Cerebellar cortex (tissue), 1 donor: ENCODE data around the gene POLR1C.
"Not testable (repeated sequence)": the region's sequence is repeated elsewhere in the genome, so short reads cannot be mapped to it uniquely, and the experiment has no call there.

Experiments used
- DNase-seq: peaks from one replicate; pipeline ENCODE4 v3.0.0-alpha.2; 2015; ENCODE audit warnings: low spot score

Gene POLR1C, protein sequence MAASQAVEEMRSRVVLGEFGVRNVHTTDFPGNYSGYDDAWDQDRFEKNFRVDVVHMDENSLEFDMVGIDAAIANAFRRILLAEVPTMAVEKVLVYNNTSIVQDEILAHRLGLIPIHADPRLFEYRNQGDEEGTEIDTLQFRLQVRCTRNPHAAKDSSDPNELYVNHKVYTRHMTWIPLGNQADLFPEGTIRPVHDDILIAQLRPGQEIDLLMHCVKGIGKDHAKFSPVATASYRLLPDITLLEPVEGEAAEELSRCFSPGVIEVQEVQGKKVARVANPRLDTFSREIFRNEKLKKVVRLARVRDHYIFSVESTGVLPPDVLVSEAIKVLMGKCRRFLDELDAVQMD

DNA sequence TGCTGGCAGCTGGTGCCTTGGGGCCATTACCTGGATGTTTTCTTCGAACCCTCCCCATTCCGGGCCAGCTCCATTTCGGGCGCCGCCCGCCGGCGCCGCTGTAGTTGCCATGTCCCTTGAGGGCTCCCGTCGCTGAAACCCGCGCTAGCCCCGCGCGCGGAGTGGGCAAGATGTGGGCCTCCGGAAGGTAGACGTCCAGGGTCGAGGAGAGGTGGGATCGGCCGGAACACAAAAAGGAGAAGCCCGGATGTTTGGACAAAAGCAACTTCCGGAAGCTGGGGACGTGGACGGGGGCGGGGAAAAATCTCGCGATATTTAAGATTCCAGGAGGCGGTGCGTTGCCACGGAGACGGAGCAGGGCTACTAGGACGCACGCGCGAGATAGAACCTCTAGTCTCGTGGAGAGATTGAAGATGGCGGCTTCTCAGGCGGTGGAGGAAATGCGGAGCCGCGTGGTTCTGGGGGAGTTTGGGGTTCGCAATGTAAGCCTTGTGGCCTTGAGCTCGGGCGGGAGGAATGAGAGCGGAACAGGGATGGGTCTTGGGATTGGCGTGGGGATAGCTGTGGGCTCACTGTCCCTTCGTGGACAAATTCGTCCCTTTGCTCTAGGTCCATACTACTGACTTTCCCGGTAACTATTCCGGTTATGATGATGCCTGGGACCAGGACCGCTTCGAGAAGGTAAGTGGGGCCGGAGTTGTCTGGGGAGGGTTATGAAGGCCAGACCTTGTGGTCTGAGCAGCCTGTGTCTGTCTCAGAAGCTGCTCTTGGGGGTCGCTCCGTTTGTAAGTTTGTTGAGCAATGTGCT, at the start of gene POLR1C, which contains the start of gene YIPF3:
TSS of gene POLR1C (plus strand) at position 393 of the 808 bp plus-strand sequence. CDS start at position 414, 21 bp downstream.
TSS of gene YIPF3 (minus strand) at position 230 of the 808 bp plus-strand sequence. CDS start at position 111, 119 bp downstream.
- peak; percentile 99 for DNase-seq

DNA sequence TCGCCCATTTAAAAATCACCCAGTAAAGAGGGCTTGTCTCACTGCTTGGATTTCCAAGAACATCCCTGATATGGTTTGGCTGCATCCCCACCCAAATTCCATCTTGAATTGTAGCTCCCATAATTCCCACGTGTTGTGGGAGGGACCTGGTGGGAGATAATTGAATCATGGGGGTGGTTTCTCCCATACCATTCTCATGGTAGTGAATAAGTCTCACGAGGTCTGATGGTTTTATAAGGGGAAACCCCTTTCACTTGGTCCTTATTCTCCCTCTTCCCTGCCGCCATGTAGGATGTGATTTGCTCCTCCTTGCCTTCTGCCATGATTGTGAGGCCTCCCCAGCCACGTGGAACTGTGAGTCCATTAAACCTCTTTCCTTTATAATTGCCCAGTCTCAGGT, 49.6 kb upstream of the POLR1C start:
- DNase-seq, result not testable (repeated sequence)

DNA sequence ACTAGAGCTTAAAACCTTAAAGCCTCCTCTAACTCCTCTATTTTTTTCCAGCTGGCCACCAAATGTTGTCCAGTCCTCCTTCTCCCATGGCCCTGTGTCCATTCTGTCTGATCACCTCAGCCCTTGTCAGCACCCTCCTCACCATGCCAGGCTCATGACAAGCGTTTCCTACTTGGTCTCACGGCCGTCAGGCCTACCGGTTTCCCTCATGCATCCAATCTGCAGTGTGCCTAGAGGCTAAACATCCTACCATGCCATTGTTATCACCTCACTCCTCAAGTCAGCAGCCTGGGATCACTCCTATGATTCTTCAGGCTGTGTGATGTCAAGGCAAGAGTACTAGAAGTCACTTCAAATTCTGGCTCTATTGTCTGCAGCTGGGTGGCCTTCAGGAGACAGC, 49.1 kb upstream of the POLR1C start:
- DNase-seq, result no peak

DNA sequence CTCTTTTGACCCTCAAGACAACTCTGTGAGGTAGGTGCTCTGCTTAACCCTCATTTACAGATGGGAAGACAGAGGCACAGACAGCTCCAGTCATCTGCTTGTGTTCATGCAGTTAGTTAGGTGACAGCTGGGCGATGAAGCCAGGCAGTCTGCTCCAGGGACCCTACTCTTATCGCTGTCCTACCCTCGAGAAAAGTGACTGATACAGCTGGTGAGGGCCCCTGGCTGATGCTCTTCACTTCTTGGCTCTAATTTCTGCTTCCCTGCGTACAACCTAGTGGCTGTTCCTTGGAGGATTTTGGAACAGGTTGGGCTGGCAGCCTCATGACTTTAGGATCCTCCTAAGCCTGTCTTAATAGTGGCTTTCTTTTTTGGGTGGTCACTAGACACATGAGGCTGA, 48.6 kb upstream of the POLR1C start:
- no peak for DNase-seq

DNA sequence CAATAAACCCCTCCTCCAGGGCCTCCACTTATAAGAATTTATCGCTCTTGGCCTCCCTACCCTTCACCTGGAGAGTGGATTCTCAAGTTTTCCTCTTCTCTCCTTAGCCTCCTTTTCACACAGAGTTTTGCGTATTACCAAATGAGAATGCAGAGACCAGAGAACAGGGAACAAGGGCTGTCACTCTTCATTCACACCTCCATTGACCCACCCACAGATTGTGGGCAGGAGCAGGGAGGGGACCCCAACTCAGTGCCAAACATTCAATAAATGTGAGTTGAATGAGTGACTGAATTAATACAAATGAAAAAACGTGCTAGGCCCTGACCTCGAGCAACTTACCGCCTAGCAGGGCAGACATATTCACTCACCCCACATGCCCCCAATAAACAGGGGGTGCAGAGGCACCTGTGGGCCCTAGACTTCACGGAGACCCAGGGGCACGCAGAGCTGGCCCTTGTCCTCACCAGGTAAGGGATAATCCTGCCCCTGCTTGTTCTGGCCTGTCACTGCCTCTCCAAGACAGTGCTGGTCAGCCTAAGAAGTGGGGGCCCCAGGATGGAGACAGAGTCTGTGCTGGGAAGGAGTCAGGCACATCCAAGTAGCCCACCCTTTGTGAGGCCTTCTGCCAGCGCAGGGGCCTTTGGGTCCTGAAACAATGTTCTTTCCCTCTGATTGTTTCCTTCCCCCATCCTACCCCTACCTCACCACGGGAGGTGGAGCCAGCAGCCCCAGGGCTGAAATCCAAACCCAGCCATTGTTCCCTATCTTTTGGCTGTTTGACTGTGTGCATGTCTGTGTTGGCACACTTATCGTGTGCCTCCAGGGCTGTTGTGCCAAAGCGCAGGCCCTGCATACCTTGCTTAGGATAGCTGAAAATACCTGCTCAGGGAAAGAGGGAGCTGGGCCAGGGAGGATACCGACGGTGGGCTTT, 47.9 kb upstream of the POLR1C start:
- DNase-seq, result no peak

DNA sequence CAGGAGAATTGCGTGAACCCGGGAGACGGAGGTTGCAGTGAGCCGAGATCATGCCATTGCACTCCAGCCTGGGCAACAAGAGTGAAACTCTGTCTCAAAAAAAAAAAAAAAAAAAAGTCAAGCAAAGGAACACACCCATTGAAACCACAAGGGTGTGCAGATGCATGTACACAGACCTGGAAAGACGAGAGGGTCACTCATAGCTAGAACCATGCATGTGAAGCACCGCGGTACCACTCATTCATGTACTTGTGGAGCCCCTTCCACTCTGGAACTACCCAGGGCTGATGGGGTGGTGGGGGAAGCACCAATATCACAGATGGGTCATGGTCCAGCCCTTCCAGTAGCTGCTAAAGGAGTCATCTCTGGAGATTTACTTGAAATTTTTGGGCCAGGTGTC, 46.9 kb upstream of the POLR1C start:
- no peak for DNase-seq

DNA sequence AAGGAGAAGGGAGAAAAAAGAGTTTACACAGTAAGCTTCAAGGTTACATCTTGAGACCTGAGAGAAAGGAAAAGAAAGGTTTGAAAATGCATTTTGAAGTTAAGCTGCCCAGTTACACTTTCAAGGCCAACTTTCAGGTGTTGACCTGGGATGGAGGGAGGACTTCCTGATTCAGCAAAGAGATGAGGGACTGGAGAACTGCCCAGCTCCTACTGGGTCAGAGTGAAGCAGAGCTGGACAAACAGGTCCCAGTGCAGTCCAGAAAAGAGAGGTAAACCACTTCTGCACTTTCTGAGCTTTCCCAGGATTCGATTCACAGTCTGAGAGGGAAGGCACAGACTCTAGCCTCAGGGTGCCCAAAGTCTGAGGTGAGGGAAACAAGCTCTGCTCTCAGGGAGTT, 45.5 kb upstream of the POLR1C start:
- DNase-seq, result no peak

DNA sequence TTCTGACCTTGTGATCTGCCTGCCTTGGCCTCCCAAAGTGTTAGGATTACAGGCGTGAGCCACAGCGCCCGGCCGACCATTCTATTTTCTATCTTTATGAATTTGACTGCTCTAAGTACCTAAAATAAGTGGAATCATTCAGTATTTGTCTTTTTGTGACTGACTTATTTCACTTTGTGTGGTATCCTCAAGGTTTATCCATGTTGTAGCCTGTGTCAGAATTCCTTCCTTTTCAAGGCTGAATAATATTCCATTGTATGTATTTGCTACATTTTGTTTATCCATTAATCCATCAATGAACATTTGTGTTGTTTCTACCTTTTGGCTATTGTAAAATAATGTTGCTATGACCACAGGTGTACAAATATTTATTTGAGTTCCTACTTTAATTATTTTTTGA, 44.4 kb upstream of the POLR1C start:
- no peak for DNase-seq

DNA sequence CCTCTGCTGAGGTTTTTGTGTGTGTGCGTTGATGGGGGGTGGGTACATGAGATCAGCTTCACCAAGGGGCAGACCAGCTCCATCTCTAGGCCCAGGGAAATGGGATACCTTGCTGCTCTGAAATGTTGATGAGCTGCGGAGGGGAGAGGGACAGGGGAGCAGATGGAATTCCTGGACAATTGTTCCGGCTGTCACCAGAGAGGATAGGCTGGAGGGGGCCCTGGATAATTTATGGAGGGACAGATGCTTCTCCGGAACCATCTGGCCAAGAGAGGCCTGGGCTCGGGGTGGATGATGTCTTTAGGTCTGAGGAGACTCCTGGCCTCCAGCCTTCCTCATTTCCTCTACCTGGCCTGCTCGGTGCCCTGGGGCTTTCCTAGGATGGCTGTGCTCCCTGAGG, 41.4 kb upstream of the POLR1C start:
- DNase-seq, result no peak

DNA sequence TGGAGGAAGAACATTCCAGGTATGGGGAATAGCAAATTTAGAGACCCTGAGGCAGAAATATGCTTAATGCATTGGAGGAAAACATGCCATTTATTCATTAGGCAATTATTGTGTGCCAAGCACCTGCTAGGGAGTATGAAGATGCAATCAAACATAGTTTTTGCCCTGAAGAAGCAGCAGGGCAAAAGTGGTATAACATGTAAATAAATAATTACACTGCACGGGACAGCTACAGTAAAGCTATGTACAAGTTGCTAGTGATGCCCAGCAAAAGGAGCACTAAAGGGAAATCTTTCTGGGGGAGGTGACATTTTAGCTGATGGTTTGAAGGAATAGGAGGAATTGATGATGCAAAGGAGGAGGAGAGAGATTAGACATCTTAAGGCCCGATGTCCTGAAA, 40.1 kb upstream of the POLR1C start:
- no peak for DNase-seq

DNA sequence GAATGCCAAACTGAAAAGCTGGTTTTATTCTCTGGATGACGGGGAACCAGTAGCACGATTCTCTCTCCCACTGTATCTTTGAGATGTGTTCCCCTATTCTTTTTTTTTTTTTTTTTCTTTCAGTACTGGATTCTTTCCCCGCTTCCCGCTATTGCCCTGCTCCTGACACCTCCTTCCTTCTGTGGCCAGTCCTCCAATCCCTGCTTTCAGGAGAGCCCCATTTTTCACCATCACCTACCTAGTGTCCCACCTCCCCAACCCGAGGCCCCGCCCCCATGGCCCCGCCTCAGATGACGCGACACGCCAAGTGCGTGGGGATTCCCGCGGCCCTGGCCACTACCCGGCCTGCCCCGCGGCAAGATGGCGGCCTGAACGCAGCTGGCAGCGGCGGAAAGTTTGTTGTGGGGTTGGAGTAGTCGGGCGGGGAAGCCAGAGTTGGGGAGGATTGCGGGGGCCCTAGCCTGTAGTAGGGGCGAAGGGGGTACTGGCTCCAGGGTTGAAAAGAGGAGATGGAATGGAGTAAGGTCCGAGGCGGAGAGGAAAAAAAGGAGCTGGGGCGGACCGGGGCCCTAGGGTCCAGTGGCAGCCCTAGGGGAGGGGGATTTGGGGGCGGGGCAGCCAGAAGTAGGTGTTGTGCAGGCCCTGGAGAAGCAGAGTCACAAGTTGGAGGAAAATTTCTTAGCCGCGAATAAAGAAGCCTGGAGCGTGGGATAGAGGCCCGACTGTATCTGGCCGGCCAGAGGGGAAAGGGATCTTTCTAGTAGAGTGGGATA, 39.5 kb upstream of the POLR1C start, which contains the start of gene TJAP1:
TSS of gene TJAP1 (plus strand) at position 336 of the 773 bp plus-strand sequence. CDS start 21,432 bp downstream, outside the sequence.
- peak; percentile 96 for DNase-seq

DNA sequence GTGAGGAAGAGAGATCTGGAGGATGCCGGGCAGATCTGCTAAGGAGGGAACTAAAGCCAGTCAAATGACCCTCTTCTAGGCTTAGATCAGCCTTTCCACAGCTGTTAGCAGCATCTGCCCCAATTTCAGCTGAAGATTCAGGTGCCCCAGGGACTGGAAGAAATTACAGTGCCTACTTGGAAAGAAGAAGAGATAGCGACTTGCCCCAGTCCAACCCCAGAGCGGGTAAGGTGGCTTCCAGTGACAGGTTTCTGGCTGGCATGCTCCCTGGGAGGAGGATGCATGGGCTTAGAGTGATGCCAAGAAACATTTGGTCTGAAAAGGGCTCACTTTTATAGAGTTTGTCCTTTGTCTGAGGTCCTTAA, 38.9 kb upstream of the POLR1C start:
- DNase-seq, result no peak

DNA sequence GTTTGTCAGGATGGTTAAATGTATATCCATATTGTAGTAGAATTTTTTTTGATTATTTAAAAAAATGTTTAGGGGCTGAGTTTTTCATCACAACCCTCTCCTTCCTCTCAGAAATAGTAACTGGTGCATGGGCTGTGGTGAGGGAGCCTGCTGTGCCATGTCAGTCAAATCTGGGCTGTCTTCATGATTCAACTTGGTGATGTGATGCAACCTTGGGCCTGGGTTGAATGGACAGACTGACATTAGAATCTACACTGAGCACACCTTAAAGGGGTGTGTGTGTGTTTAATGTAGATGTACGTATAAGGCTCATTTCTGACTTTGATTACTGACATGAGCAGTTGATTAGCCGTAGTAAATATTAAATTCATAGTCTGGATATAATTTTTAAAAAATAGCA, 35.8 kb upstream of the POLR1C start:
- DNase-seq, result no peak

DNA sequence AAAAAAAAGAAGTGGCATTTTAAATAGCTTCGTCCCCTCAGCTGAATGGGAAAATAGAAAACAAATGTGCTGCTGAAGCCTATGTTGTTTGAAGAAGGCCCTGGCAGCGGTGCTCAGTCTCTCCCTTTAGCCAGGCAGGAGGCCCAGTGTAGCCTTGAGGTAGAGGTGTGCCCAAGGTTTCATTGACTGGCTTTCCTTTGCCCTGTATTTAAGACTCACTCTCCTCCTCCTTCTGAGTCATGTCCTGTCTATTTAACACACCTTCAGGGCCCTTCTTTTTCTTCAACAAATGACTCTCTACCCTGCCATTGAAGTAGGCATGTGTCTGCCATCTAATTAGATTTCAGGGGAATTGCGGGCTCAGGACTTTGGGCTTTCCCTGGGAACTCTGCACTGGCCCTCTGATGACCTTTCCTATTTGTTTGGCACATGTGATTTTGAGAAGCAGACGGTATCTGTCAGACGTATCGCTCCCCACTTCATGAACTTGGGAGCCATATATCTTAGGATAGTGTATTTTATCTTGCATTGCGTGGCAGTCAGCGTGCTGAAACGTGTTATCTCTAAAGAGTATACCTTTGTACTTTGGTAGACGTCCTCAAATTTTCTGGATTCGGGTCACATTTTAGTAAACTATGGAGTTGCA, 35.2 kb upstream of the POLR1C start:
- no peak for DNase-seq

DNA sequence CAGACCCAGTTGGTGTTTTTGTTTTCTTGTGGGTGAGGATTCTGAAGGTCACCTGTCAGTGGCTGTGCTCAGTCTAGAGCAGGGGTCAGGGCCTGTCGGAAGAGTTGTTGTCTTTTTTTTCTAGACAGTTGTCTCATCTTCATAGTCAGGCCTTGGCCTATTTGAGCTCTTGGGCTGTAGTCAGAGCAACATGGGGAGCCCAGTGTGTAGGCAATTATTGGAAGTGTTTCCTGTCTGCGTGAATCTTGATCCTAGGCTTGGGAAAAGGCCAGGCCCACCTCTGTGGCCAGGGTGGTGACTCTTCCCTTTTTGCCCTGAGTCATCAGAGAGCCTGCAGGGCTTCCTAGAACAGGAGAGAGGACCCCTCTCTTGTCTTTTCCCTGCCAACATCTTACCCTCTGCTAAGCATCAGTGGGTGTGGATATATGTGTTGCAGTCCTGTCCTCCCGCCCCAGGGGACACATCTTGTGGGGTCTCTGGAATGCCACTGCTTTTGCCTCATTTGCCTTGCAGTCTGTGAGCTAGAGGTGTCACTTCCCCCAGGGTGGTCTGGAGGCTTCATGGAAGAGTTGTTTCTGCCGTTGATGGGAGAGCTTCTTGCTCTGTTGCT, 28.1 kb upstream of the POLR1C start:
- no peak for DNase-seq

DNA sequence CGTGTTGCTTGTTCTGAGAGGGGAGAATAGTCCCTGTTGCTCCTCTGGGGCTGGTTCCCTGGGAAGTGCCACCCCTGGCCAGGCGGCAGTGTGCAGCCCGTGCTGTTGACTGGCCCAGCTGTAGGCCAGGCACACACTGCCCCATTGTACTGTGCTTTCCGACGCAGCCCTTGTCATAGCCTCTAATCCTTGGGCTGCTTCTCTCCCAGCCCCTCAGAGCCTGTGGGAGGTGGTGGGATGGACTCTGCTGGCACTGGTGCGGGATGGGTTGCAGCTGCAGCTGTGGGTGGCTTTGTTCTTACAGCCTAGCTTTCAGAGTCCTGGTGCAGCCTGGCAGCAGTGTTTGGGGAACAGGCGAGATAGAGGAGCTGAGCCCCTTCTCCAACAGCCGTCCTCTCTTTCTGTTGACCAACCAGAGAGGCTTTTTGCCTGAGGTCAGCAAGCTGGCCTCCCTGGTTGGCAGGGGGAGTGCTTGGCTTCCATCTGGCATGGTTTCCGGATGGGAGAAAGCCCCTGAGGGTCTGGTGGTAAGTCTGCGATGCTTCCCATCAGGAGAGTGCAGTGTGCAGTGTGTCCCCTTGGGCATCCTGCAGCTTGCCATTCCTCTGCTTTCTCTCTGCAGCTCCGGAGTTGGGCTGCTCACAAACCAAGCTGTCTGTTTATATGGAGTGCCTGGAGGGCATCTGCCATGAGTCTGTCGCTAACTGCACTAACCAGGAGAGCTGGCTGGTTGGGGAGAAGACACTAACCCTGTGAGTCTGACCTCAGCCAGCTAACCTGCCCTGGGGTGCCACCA, 27.4 kb upstream of the POLR1C start:
- DNase-seq, result no peak

DNA sequence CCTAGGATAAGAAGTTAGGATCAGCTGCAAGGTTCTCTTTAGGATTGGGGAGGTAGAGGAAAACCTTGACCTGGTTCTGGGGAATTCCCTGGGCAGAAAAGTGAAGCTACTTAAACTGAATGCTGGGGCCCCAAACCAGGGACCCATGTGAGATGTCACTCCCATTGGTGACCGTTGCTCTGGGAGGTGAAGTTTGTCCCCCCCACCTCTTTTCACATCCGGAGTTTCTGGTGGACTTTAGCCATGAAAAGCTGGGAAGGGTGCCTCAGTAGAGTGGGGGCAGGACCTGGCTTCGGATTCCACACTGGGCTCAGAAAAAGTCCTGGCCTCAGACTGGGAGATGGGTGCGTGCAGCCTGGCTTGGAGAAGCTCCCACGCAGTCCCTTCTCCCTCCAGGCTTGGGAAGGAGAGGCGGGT, 26.4 kb upstream of the POLR1C start:
- DNase-seq, result no peak

DNA sequence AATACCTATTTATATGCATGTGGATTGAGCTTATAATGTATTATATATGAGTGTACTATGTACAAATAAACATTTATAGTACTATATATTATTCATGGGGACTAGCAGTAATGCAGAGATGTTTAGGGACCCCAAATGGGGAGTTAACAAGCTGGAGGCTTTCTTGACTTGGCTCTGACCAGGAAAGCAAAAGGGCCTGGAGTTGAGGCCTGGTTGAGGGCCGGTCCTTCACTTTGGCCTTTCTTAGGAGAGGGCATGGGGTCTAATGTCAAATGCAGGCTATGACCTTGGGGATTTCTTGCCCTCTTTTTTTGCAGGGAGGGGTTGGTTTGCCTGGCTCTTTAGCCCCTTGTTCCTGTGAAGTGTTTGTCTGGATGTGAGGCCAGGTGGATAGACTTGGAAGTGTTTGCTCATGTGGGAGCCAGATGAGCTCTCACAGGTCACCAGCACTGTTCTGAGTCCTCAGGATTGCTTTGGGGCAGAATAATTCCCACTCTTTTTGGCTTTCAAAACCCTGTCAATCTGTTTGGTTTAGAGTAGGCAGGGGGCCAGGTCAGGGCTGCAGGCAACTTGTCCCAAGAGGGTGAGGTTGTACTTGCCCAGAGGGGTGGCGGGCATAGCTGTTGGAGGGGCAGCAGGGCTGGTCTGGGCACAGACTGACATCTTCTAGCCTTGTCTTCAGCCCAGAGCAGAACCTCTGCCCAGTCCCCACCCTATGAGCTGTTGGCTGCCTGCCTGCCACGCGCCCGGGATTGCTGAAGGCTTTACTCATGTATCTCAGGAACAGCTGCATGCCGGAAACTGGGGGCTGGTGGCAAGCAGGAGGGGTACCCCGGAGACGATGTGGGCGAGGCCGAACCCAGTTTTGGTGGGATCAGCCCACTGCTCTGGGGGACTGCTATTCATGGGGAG, 24.9 kb upstream of the POLR1C start:
- DNase-seq, result no peak
